Stimulated activated CD8-positive, alpha-beta memory T cell treated with anti-CD3 and anti-CD28 coated beads, Interleukin-15, amount 100 ng/mL, for 48 hours (primary cell): ENCODE measurements around the gene RAB36.

ENCODE experiments used
- DNase-seq, 2 donors: peaks; one replicate each; pipeline ENCODE4 v3.0.0-alpha.2; 2020; ENCODE audit warnings: low read depth in 2 of 2

Gene RAB36

DNA sequence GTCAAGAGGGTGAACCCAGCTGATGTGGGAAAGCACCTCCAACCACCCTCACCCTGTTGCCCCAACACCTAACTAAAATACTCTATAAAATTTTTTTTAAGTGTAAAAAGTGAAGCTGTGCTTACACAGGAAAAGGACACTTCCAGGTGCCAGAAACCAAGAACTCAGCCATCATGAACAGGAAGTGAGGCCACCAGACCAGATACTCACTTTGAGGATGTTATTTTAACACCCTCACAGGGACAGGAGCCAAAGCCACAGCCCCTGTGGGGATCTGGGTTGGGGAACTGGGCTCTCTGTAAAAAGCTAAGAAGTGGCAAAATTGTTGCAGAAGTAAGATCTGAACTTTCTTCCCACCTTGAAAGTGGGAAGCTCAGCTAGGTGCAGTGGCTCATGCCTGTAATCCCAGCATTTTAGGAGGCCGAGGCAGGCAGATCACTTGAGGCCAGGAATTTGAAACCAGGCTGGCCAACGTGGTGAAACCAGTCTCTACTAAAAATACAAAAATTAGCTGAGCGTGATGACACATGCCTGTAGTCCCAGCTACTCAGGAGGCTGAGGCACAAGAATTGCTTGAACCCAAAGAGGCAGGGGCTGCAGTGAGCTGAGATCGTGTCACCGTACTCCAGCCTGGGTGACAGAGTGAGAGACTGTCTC lies 7.2 kb upstream of the RAB36 start:
- peak; percentile 10 to 24 for DNase-seq

DNA sequence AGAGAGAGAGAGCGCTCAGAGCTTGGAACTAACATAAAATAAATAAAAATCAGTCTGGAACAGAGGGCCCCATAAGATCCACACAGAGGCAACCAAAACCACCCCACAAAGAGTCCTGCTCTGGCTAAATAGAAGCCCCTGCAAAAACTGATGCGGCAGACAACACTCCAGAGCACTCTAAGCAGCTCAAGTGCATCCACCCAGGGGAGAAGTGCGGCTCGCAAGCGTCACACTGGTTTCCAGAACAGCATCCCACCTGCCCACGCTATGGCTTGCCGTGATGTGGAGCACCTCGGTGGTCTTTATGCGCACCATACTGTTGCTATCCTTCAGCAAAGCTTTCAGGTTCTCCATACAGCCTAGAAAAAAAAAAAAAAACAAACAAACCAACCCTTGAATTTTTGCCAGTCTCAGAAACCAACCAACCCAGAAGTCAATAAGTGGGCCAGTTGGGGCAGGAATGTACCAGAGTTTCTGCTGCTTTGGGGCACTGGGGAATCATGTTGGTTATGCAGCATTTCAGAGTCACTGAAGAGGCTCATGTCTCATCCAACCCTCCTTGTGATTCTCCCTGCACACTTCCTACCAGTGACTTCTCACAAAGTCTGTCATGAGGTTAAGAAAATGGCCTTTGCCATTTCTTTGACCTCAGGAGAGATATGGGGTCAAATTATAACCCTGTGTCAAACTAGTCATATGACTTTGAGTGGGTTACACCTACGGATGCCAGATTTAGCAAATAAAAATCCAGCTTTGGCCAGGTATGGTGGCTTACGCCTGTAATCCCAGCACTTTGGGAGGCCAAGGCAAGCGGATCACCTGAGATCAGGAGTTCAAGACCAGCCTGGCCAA lies 6.5 kb upstream of the RAB36 start:
- no peak for DNase-seq

DNA sequence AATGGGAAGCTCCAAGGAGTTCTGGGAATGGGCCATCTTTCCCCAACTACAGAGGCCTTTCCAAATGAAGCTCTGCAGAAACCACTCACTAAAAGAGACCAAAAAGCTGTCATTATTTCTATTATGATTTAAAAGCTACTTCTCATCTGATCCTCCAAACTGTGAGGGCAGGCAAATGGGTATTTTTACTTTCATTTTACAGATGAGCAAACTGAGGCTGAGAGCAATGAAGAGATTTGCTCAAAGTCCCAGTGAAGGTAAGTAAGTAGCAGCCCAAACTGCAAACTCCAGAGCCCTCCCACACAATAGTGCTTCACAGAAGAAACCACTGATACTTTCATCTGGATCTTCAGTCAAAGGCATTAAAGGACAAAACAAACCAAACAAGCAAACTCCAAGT lies 4.9 kb upstream of the RAB36 start:
- no peak for DNase-seq

DNA sequence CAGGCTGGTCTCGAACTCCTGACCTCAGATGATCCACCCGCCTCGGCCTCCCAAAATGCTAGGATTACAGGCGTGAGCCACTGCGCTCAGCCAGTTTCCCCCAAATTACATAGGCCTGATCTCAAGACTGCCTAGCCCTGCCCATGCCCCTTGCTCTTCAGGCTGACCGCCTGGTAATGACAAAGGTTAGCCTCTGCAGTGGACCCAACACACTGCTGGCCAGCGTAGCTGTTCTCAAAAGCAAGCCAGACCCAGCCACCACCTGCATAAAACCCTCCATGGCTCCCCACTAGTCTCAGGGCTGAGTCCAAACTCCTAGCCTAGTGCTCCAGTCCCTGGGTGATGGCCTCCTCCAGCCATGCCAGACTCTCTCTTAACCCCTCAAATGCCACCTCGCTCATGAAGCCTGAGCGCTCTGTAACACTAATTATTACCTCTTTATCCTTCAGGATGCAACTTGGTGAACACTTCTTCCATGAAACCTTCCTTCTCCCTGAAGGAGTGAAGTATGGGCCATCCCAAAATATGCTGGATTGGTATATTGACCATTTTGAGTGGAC lies 2.7 kb upstream of the RAB36 start:
- DNase-seq, result no peak

DNA sequence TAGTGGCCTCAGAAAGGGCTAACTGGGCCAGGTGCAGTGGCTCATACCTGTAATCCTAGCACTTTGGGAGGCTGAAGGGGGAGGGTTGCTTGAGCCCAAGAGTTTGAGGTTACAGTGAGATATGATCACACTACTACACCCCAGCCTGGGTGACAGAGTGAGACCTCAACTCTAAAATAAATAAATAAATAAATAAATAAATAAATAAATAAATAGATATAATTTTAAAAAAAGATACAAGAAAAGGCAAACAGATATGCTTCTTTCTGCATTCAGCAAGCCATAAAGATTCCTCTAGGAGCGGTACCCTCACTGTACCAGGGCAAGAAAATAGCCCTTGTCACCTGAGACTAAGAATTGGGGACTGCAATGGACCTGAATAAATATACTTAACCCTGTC lies 2.2 kb upstream of the RAB36 start:
- DNase-seq, result no peak

DNA sequence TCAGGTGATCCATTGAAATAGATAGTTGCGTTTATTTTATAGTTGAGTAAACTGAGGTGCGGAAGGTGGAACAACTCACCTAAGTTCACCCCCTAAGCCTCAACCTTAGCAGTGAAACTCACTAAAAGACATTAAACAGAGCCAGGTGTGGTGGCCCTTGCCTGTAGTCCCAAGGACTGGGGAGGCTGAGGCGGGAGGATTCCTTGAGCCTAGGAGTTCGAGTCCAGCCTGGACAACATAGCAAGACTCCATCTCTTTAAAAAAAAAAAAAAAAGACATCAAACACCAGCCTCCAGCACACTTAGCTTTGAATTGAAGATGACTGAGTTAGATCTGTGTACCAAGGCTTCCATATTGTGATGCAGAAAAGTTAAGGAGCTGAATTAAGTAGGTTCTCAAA lies 845 bp upstream of the RAB36 start:
- DNase-seq, result no peak

DNA sequence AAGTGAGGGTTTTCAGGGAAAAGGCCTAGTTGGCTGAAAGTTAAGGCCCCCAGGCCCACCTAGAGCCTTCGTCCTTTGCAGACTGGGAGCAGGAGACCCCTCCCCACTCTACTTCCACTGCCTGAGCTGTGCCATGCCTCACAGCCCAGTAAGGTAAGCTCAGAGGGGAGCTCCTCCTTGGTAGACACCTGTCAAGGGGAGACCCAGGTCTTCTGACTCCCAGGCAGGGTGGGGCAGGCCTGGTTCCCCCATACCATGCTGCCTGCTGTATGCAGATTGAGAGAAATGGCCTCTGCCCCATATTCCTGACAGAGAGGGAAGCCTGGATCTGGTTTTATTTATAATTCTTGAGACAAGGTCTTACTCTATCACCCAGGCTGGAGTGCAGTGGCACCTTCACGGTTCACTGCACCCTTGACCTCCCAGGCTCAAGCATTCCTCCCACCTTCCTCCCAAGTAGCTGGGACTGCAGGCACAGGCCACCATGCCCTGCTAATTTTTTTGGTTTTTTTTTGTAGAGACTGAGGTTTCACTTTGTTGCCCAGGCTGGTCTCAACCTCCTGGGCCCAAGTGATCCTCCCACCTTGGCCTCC lies 697 bp downstream of the RAB36 start:
- no peak for DNase-seq

DNA sequence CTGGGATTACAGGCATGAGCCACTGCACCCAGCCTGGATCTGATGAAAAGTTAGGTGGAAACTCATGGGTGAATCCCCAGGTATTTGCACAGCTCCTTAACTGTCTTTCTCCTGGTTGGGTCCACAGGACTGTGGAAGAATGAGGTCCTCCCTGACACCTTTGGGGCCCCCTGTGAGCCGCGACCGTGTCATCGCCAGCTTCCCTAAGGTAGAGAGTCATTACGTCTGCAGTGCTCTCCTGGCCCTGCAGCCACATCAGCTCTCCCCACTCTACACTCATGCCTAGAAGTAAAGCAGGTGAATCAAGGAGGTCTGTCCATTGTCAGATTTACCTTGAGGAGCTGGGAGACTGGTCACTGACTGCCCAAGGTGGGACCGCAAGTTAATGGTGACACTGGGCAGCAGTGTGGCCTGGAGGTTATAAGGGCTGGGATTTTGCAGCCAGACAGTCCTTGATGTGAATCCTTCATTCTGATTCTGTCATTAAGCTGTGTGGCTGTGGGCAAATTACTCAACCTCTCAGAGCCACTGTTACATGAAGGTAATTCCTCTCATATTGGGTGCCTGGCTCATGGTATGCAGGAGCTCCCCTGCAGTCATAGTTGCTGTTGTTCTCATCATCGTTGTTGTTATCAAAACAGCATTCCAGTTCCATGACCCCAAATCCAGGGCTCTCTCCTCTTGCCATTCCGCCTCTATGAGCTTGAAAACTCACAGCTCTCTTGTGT lies 1.4 kb downstream of the RAB36 start:
- DNase-seq, result no peak

DNA sequence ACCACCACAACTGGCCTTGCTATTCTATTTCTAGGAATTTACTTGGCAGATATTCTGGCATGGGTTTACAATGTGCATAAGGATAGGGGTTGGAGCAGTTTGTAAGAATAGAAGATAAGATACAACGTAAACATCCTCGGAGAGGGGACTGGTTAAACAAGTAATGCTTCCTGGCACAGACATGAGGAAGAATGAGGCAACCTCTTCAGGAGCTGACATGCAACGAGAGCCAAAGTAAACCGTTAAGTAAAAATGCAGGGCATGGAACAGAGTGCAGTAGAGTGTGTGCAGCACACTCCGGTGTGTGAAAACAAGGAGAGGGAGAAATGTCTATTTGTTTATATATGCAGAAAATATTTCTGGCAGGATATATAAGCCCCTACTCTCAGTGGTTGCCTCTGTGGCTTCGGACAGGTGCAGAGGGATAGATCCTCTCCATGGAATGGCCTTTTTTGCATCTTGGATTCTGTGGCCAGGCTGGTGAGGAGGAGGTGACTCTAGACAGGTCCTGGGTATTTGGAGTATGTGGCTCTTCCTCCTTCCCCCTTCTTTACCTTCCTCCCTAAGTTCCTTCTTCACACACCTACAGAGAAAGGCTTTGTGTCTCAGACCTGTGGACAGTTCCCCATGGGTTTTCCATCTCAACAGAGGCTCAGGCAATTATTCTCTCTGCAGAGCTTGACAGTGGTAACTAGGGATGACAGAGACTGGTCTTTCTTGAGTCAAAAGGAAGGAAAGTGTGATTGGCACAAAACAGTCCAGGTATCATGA lies 2.5 kb downstream of the RAB36 start:
- DNase-seq, result no peak

DNA sequence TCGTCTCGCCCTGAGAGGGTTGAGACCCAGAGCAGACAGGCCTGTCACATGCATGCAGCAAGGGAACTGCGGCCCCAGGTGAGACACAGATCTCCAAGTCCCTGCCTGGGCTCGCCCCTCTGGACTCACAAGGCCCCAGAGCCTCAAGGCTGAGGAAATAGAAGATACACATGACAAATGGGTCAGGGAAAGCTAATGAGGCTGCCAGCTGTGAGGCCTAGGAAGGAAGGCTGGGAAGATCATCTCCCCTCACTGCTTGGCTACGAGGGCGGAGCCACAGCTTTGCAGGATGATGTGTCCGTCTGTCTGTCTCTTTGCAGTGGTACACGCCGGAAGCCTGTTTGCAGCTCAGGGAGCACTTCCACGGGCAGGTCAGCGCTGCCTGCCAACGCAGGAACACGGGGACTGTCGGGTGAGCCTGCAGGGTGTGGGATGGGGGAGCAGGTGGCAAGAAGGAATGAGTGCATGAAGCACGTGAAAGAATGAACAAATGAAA lies 4.5 kb downstream of the RAB36 start:
- no peak for DNase-seq

DNA sequence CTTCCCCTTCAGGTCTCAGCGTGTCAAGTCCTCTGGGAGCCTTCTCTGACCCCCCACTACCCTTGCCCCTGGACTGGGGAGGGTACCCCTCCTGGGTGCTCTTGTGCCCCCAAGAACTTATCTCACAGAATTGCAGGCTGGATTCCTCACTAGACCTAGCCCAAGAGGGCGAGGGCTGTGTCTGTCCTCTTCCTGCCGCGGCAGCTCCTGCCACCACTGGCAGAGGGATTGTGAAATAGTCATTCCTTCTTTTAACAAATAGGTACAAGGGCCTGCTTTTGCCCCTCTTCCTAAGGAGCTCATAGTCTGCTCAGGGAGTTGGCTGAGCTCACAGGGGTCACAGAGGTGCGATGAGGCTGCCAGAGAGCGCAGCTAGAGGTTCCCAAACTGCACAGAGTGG lies 5.5 kb downstream of the RAB36 start:
- no peak for DNase-seq

DNA sequence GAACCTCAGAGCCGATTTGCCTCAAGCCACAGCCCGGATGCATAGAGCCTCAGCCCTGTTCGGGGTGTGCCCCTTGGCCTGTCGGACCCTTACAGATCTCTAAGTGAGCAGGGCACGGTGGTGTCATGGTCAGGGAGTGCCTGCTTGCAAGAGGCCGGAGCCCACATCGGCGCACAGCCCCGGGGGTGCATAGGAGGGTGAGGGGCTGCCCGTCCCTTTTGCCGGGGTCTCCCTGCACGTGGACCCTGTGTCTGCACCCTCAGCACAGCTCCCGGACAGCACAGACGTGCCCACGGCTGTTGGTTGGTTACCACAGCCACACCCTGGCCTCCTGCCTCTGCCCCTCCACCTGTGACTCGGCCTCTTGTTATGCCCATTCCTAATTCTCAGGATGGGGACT lies 6.5 kb downstream of the RAB36 start:
- no peak for DNase-seq

DNA sequence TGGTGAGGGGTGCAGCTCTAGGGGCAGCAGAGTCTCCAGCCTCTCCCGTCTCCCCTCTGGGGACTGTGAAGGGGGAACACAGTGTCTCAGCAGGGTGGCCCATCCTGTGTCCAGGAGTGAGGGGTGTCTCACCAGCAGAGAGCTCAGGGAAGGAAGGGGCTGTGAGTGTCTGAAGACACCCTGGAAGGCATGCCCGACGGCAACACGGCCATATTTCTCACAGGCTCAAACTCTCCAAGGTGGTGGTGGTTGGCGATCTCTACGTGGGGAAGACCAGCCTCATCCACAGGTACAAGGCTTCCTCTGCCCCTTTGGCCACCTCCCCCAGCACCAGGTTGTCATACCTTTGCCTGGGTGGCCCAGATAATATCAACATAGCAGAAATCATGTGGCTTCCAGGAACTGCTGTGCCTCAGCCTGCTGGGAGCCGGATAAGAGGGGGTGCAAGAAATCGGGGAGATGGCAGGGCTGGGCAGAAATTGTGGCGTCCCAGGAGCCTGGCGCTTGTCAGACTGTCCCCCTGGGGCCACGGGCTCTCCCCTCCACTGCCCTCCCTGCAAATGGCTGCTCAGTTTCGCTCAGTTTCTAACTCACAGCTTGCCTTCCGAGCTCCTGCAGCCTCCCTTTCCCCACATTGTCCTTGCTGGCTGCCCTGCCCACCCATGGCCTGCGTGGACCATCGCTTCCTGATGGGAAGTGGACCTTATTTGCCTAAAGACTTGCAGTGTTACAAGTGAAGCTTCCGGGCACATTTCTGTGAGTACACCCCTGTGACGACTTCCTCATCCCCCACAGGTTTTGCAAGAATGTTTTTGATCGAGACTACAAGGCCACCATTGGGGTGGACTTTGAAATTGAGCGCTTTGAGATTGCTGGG lies 7.2 kb downstream of the RAB36 start:
- DNase-seq, result no peak

DNA sequence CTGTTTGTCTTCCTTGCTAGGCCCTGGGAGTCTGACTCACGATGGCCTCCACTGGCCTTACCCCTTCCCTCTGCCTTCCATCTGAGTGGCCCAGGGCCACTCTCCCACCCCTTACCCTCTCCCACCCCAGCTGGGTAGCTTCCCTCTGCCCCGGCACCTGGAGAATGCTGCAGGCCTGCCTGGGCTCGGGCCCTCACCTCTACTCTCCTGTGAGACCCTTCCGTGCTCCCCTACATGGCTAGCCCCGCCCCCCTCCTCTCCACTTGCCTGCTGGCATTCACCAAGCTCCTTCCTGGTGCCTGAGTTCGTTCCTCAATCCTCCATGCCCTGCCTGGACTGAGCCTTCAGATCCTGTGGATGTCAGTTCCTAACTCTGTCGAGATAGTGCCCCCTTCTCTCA lies 8.7 kb downstream of the RAB36 start:
- DNase-seq, result no peak

DNA sequence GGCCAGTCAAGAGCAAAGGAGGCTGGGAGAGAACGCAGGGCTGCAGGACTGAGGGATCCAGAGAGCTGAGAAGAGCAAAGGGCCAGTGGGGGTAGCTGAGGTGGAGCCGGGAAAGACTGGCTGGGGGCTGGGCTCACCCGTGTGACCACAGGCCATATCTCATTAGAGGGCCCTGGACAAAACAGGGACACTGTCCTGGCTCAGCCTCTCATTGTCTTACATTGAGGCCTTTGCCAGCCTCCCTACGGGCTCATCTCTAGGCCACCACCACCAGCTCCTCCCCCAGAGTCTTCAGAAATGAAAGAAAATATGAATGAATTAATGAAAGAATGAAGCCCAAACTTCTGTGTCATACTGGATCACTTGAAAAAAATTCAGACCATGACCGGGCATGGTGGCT lies 9.2 kb downstream of the RAB36 start:
- DNase-seq, result no peak

DNA sequence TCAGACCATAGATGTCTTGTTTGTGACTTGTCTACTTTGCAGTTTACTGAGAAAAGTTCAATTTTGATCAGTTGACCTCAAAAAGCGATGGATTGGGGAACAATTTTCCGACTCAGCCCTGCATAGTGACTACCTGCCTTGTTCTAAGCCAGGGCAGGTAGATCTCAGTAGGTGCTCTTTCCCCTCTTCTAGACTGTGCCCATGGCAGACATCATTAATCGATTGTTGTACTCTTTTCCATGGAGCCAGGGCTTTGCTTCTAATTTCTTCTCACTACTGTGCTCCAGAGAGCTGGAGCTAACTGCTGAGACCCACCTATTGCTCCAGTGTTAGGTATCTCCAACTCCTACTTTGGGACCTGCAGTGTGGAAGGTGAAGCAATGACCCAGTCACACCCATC lies 9.9 kb downstream of the RAB36 start:
- no peak for DNase-seq

DNA sequence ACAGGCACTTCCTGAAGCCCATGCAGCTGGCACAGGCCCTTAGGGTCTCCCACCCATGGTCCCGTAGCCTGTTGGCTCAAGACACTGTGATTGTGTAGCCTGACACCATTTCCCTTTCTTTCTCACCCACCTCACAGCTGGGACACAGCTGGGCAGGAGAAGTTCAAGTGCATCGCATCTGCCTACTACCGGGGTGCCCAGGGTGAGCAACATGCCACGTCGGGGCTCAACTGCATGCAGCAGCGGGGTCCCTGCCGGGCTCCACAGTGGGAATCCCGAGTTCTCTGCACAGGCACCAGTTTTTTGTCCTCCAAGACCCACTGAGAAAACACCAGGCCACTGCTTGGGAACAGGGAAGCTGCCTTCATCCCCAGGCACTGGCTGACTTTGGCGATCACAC lies 10.6 kb downstream of the RAB36 start:
- DNase-seq, result no peak

DNA sequence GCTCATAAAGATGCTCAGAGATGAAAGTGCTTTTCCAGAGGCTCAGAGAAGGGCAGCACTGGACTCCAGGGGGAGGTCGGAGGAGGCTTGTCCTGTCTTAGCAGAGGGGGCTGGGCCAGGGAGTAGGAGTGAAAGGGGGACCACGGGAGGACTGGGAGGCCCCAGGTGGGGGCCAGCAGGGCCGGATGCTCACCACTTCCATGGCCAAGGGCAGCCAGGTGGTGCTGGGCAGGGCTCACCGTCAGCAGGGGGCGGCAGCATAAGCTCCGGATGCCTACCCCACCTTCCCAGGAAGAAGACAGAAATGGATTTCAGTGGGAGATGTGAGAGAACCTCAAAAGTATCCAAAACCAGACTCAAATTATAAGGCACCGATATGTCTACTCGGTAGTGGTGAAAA lies 11.0 kb downstream of the RAB36 start:
- DNase-seq, result no peak

DNA sequence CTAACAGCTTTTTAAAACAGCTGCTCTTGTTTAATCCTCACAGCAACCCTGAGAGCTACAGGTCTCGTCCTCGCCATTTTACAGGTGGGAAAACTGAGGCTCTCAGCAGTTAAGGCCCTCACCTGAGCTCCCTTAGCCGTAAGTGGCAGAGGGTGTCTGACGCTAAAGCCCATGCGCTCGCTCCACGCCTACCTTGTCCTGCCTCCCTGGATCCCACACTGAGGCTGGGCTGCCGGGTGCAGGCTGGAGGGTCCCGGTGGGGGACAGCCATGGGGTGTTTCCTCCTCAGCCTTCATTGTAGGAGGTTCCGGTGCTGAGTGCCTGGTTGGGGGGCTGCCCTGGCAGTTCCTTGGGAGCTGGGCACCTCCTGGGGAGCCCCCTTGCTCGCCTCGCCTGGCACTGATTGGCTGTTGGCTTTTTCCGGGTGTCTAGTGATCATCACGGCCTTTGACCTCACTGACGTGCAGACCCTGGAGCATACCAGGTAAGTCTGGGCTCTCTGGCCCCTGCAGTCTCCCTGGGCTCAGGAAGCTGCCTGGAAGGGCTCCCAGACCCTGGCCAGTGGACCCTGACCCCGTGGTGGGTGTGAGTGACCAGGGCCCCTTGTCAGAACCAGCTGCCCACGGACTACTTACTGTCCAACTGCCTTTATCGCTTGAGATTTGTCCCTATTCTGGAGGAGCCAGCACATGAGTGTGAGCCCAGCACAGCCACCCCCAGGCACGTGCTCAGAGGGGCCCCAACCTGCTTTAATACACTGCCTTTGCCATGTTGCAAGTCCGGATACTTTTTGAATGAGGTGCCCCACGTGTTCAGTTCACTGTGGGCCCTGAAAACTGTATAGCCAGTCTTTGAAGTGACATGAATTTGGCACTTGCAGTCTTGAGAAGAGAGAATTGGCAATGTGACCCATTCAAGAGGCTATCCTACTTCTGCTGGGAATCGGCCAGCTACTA lies 12.6 kb downstream of the RAB36 start:
- DNase-seq, result no peak
